GM12891 (cell line): ENCODE results near the gene FITM1.

Experiments
- POLR2A ChIP-seq: IDR thresholded peaks from 2 replicates; pipeline ENCODE4 v1.6.1; 2011; ENCODE audit warnings: low read depth, low read length, control low read depth
- TAF1 ChIP-seq: IDR thresholded peaks from 2 replicates; pipeline ENCODE4 v1.6.1; 2011; ENCODE audit warnings: low read depth, low read length, control low read depth

DNA sequence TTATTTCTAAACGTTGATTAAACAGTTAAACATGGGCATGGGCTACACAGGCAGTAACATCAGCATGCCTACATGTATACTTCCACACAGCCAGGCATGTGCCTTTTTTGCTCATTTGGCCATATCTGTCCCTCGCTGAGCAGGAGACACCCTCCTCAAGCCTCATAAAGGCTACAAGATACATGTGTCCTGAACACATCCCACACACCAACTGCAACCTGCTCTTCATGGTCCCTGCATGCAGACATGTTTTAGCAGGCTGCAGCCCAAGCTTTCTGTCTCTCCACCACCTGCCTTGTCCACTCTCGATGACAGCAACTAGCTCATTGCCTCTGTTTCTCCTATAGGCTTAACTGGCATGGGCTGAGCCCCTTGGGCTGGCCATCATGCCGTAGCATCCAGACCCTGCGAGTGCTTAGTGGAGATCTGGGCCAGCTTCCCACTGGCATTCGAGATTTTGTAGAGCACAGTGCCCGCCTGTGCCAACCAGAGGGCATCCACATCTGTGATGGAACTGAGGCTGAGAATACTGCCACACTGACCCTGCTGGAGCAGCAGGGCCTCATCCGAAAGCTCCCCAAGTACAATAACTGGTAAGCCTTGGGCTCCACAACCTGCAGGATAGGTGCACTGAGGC, 33.8 kb upstream of the FITM1 start:
- TF ChIP-seq POLR2A (no peak), TAF1 (no peak)
